Liver (tissue), 9 donors: ENCODE measurements around the gene KCNN3. TPM values are rescaled to one million over a fixed set of nuclear protein-coding genes. Genes with fewer than 3 reads are reported as not detected.

Experiments
- DNase-seq: peaks from one replicate; pipeline ENCODE4 v3.0.0-alpha.2; 2017; ENCODE audit warnings: low spot score
- H3K27ac ChIP-seq, 2 donors: one replicate each; pipeline ENCODE4 v1.7.0; 2013; ENCODE audit warnings: inconsistent platforms in 2 of 2, low read length in 2 of 2, control low read depth in 1 of 2, low read depth in 1 of 2, mild to moderate bottlenecking in 1 of 2
- H3K27me3 ChIP-seq, 4 donors: one replicate each; pipeline versions ENCODE4 v1.6.1 to v1.7.0; 2013; ENCODE audit warnings: low read length in 3 of 4, inconsistent platforms in 1 of 4, mild to moderate bottlenecking in 1 of 4, moderate library complexity in 1 of 4; ENCODE audit not compliant: control insufficient read depth in 4 of 4, insufficient read depth in 4 of 4
- H3K36me3 ChIP-seq, 4 donors: one replicate each; pipeline versions ENCODE4 v1.6.1 to v1.7.0; 2013; ENCODE audit warnings: low read length in 3 of 4, mild to moderate bottlenecking in 3 of 4, low read depth in 1 of 4, moderate library complexity in 1 of 4; ENCODE audit not compliant: control insufficient read depth in 4 of 4, insufficient read depth in 3 of 4
- H3K4me1 ChIP-seq, 4 donors: one replicate each; pipeline versions ENCODE4 v1.6.1 to v1.7.0; 2013; ENCODE audit warnings: low read length in 3 of 4, mild to moderate bottlenecking in 3 of 4, moderate library complexity in 1 of 4; ENCODE audit not compliant: control insufficient read depth in 4 of 4, insufficient read depth in 4 of 4
- H3K4me3 ChIP-seq, 3 donors: one replicate each; pipeline versions ENCODE4 v1.6.1 to v1.7.0; 2013; ENCODE audit warnings: low read length in 3 of 3, control low read depth in 1 of 3, low read depth in 1 of 3, mild to moderate bottlenecking in 1 of 3
- H3K9ac ChIP-seq, 2 donors: one replicate each; pipeline ENCODE4 v1.7.0; 2013; ENCODE audit warnings: low read length in 2 of 2, mild to moderate bottlenecking in 2 of 2, moderate library complexity in 2 of 2, control low read depth in 1 of 2, low read depth in 1 of 2
- H3K9me3 ChIP-seq, 4 donors: one replicate each; pipeline versions ENCODE4 v1.6.1 to v1.7.0; 2013; ENCODE audit warnings: low read length in 3 of 4; ENCODE audit not compliant: control insufficient read depth in 4 of 4
- ATF3 ChIP-seq: IDR thresholded peaks from 2 replicates; pipeline ENCODE4 v1.6.1; 2016; ENCODE audit warnings: antibody characterized with exemption
- EGR1 ChIP-seq, 2 donors: IDR thresholded peaks; 2 replicates each; pipeline ENCODE4 v1.6.1; 2016 to 2018; ENCODE audit warnings: antibody characterized with exemption in 2 of 2, low read depth in 2 of 2
- FOXA1 ChIP-seq: IDR thresholded peaks from 2 replicates; pipeline ENCODE4 v1.6.1; 2016; ENCODE audit warnings: antibody characterized with exemption
- FOXA2 ChIP-seq: IDR thresholded peaks from 2 replicates; pipeline ENCODE4 v1.6.1; 2016; ENCODE audit warnings: antibody characterized with exemption
- GABPA ChIP-seq, 2 donors: IDR thresholded peaks in 1 of 2; conservative IDR thresholded peaks in 1 of 2; 2 replicates each; pipeline ENCODE4 v1.6.1; 2016; ENCODE audit warnings: antibody characterized with exemption in 2 of 2, mild to moderate bottlenecking in 1 of 2, moderate library complexity in 1 of 2
- HNF4A ChIP-seq, 2 donors: conservative IDR thresholded peaks; 2 replicates each; pipeline ENCODE4 v1.6.1; 2016; ENCODE audit warnings: antibody characterized with exemption in 2 of 2, mild to moderate bottlenecking in 2 of 2
- HNF4G ChIP-seq: IDR thresholded peaks from 2 replicates; pipeline ENCODE4 v1.6.1; 2016; ENCODE audit warnings: antibody characterized with exemption
- JUND ChIP-seq, 2 donors: IDR thresholded peaks; 2 replicates each; pipeline ENCODE4 v1.6.1; 2016; ENCODE audit warnings: antibody characterized with exemption in 2 of 2
- NR2F2 ChIP-seq: IDR thresholded peaks from 2 replicates; pipeline ENCODE4 v1.6.1; 2016; ENCODE audit warnings: antibody characterized with exemption
- RAD21 ChIP-seq, 2 donors: IDR thresholded peaks; 2 replicates each; pipeline ENCODE4 v1.6.1; 2016; ENCODE audit warnings: antibody characterized with exemption in 2 of 2, mild to moderate bottlenecking in 2 of 2
- RXRA ChIP-seq, 2 donors: IDR thresholded peaks; 2 replicates each; pipeline ENCODE4 v1.6.1; 2017 to 2018; ENCODE audit warnings: antibody characterized with exemption in 2 of 2, mild to moderate bottlenecking in 1 of 2
- SP1 ChIP-seq: IDR thresholded peaks from 2 replicates; pipeline ENCODE4 v1.6.1; 2018; ENCODE audit warnings: antibody characterized with exemption, mild to moderate bottlenecking
- TAF1 ChIP-seq: conservative IDR thresholded peaks from 2 replicates; pipeline ENCODE4 v1.6.1; 2016; ENCODE audit warnings: antibody characterized with exemption, mild to moderate bottlenecking
- YY1 ChIP-seq: IDR thresholded peaks from 2 replicates; pipeline ENCODE4 v1.6.1; 2016; ENCODE audit warnings: antibody characterized with exemption, mild to moderate bottlenecking
- WGBS: extraction: QIAGEN DNeasy Blood & Tissue Kit; methylation state at CpG from one replicate; pipeline ENCODE4 v1.1.7; 2013; 5-methylcytosine and 5-hydroxymethylcytosine counted together
- polyA plus RNA-seq, 2 donors: library from polyadenylated mRNA; stranded (reverse) in 1 of 2; unstranded in 1 of 2; fragments of 200-250 nt in 1 of 2; fragments of >200 nt in 1 of 2; fragmentation: Nextera tagmentation in 1 of 2; extraction: Ambion mirVana in 1 of 2; gene quantifications; one replicate each; pipeline versions ENCODE4 v1.2.1 to v1.2.3, GENCODE V29; 2013 to 2015
- total RNA-seq, 2 donors: library from RNA; depleted of rRNA; stranded (reverse); fragments of >200 nt; gene quantifications; one replicate each; pipeline ENCODE4 v1.2.3, GENCODE V29; 2014
- TF ChIP-seq, protein P1 (sequence below): IDR thresholded peaks from 2 replicates; pipeline ENCODE4 v1.6.1; 2016; ENCODE audit warnings: antibody characterized with exemption, mild to moderate bottlenecking
- TF ChIP-seq, protein P2 (sequence below): IDR thresholded peaks from 2 replicates; pipeline ENCODE4 v1.6.1; 2016; ENCODE audit warnings: antibody characterized with exemption
- TF ChIP-seq, protein P3 (sequence below): fragments of 150-350 bp; IDR thresholded peaks from 2 replicates; pipeline ENCODE4 v1.5.1; 2017; ENCODE audit warnings: improper control_type of control experiment, low read depth, low read length; ENCODE audit not compliant: missing input control
- TF ChIP-seq, protein P4 (sequence below): IDR thresholded peaks from 2 replicates; pipeline ENCODE4 v1.6.1; 2016; ENCODE audit warnings: antibody characterized with exemption
- donor health status: healthy.
- donor health status: healthy.
- donor health status: healthy.
- donor health status: healthy.
- donor health status: healthy.

KCNN3 gene
- total and polyA plus RNA-seq, 4 donors = 0.09 to 0.68 (median 0.15) TPM

DNA sequence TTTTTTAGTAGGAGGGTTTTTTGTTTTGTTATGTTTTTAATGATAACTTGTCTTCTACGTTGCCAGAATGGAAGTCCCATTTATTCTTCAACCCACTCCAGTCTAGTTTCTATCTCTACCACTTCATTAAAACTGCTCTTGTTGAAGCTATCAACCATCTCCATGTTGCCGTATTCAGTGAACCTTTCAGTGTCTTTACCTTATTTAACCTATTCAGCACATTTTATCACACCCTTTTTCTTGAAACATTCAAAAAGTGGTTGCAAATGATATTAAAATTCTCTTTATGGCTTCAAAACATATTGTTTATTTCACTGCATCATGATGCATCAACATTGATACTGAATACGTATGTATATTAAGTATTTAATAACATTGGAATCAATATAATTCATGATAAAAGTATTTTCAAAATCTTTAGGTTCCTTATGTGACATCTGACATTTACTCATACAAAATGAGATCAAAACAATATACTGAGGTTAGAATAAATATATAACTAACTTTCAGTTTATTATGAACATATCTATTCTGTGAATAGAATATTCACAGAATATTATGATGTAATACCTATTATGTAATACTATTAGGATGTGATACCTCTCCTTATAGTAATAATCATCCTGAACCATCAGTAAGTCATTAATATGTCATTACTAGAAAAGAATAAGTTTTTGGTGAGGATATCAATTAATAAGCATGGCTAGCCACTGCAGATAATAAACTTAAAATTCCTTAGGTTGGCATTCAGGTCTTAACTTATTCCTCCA is 210.1 kb downstream of the KCNN3 start (continued):
- TF ChIP-seq, protein P1, sequence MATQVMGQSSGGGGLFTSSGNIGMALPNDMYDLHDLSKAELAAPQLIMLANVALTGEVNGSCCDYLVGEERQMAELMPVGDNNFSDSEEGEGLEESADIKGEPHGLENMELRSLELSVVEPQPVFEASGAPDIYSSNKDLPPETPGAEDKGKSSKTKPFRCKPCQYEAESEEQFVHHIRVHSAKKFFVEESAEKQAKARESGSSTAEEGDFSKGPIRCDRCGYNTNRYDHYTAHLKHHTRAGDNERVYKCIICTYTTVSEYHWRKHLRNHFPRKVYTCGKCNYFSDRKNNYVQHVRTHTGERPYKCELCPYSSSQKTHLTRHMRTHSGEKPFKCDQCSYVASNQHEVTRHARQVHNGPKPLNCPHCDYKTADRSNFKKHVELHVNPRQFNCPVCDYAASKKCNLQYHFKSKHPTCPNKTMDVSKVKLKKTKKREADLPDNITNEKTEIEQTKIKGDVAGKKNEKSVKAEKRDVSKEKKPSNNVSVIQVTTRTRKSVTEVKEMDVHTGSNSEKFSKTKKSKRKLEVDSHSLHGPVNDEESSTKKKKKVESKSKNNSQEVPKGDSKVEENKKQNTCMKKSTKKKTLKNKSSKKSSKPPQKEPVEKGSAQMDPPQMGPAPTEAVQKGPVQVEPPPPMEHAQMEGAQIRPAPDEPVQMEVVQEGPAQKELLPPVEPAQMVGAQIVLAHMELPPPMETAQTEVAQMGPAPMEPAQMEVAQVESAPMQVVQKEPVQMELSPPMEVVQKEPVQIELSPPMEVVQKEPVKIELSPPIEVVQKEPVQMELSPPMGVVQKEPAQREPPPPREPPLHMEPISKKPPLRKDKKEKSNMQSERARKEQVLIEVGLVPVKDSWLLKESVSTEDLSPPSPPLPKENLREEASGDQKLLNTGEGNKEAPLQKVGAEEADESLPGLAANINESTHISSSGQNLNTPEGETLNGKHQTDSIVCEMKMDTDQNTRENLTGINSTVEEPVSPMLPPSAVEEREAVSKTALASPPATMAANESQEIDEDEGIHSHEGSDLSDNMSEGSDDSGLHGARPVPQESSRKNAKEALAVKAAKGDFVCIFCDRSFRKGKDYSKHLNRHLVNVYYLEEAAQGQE = no peak
- TF ChIP-seq, protein P2, sequence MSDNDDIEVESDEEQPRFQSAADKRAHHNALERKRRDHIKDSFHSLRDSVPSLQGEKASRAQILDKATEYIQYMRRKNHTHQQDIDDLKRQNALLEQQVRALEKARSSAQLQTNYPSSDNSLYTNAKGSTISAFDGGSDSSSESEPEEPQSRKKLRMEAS = no peak
- TF ChIP-seq RAD21 (IDR thresholded peaks at IDR 0.05) = no peak

DNA sequence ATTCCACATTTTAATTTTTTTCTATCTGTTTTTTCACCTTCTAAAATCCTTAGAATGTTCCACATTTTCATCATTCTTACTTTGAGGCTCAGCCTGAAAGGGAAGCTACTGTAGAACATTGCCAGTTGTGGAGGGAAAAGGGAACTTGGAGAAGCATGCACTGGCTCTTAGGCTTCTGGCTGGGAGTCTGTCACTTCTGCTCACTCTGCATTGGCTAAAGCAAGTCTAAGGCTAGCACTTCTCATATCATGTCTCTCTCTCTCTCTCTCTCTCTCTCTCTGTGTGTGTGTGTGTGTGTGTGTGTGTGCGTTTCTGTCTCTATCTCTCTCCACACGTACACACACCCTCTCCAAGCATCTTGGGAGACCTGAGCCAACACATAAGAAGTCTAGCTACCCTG is 212.5 kb downstream of the KCNN3 start:
- H3K4me3 ChIP-seq = no peak overlapping the region
- no peaks in the 10 kb centered on the region for H3K4me1 ChIP-seq
- 40% methylated on average over 2 of the region's 2 CpGs for WGBS
- no peaks in the 10 kb centered on the region for H3K36me3 ChIP-seq
- H3K9ac ChIP-seq = no peak overlapping the region
- H3K27me3 ChIP-seq = peaks cover 0 to 4% (median 0%) of the 10 kb centered on the region in 4 donors
- no peaks in the 10 kb centered on the region for H3K9me3 ChIP-seq
- DNase-seq = no peak
- H3K27ac ChIP-seq = no peak overlapping the region
- TF ChIP-seq HNF4A (conservative IDR thresholded peaks at IDR 0.05) = no peak
- no peak for TF ChIP-seq JUND (IDR thresholded peaks at IDR 0.05)
- no peak for TF ChIP-seq FOXA2
- TF ChIP-seq, protein P3, sequence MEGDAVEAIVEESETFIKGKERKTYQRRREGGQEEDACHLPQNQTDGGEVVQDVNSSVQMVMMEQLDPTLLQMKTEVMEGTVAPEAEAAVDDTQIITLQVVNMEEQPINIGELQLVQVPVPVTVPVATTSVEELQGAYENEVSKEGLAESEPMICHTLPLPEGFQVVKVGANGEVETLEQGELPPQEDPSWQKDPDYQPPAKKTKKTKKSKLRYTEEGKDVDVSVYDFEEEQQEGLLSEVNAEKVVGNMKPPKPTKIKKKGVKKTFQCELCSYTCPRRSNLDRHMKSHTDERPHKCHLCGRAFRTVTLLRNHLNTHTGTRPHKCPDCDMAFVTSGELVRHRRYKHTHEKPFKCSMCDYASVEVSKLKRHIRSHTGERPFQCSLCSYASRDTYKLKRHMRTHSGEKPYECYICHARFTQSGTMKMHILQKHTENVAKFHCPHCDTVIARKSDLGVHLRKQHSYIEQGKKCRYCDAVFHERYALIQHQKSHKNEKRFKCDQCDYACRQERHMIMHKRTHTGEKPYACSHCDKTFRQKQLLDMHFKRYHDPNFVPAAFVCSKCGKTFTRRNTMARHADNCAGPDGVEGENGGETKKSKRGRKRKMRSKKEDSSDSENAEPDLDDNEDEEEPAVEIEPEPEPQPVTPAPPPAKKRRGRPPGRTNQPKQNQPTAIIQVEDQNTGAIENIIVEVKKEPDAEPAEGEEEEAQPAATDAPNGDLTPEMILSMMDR = no peak
- TF ChIP-seq, protein P4, sequence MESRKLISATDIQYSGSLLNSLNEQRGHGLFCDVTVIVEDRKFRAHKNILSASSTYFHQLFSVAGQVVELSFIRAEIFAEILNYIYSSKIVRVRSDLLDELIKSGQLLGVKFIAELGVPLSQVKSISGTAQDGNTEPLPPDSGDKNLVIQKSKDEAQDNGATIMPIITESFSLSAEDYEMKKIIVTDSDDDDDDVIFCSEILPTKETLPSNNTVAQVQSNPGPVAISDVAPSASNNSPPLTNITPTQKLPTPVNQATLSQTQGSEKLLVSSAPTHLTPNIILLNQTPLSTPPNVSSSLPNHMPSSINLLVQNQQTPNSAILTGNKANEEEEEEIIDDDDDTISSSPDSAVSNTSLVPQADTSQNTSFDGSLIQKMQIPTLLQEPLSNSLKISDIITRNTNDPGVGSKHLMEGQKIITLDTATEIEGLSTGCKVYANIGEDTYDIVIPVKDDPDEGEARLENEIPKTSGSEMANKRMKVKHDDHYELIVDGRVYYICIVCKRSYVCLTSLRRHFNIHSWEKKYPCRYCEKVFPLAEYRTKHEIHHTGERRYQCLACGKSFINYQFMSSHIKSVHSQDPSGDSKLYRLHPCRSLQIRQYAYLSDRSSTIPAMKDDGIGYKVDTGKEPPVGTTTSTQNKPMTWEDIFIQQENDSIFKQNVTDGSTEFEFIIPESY = no peak
- no peak for TF ChIP-seq RXRA (IDR thresholded peaks at IDR 0.05)
- no peak for TF ChIP-seq FOXA1
- TF ChIP-seq GABPA (IDR thresholded peaks at IDR 0.05 in 1 of 2, conservative IDR thresholded peaks at IDR 0.05 in 1 of 2) = no peak
- TF ChIP-seq, protein P2 = no peak
- TF ChIP-seq SP1 = no peak
- no peak for TF ChIP-seq TAF1
- no peak for TF ChIP-seq NR2F2
- no peak for TF ChIP-seq HNF4G
- no peak for TF ChIP-seq YY1
- no peak for TF ChIP-seq RAD21 (IDR thresholded peaks at IDR 0.05)
- no peak for TF ChIP-seq ATF3
- TF ChIP-seq, protein P1 = no peak
- no peak for TF ChIP-seq EGR1 (IDR thresholded peaks at IDR 0.05; ENCODE audit: low read depth in 2 of 2)
